GM15510 (cell line): ENCODE data around the gene TTC16.

ENCODE experiments used
- POLR2A ChIP-seq: IDR thresholded peaks from 3 replicates; pipeline ENCODE4 v1.6.1; 2011; ENCODE audit warnings: borderline replicate concordance; ENCODE audit not compliant: insufficient read length; ENCODE audit errors: extremely low read depth

The TTC16 gene

DNA sequence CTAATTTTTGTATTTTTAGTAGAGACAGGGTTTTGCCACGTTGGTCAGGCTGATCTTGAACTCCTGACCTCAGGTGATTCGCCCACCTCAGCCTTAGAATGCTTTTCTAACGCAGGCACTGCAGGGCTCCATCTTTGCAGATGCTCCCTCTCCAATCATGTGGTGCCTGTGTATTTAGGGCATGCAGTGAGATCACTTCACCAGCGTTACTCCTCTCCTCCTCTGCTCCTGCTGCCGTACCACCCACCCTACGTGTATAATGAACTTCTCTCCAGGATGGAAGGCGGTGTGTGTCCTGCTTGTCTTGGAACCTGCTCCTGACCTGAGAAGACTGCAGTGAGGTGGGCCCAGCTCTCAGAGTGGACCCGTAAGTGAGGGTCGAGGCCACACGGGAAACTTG lies 22.7 kb upstream of the TTC16 start:
- TF ChIP-seq POLR2A: no peak

DNA sequence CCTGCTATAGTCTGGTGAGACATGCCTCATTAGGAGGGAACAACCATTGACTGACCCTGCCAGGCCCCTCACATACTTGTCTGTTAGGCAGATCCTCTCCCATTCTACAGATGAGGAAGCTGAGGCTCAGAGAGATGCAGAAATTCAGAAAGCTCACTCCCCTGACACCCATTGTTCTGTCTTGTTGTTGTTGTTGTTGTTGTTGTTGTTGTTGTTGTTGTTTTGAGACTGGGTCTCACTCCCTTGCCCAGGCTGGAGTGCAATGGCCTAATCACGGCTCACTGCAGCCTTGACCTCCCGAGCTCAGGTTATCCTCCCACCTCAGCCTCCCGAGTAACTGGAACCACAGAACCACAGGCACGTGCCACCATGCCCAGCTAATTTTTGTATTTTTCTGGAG lies 22.2 kb upstream of the TTC16 start:
- TF ChIP-seq POLR2A: no peak

DNA sequence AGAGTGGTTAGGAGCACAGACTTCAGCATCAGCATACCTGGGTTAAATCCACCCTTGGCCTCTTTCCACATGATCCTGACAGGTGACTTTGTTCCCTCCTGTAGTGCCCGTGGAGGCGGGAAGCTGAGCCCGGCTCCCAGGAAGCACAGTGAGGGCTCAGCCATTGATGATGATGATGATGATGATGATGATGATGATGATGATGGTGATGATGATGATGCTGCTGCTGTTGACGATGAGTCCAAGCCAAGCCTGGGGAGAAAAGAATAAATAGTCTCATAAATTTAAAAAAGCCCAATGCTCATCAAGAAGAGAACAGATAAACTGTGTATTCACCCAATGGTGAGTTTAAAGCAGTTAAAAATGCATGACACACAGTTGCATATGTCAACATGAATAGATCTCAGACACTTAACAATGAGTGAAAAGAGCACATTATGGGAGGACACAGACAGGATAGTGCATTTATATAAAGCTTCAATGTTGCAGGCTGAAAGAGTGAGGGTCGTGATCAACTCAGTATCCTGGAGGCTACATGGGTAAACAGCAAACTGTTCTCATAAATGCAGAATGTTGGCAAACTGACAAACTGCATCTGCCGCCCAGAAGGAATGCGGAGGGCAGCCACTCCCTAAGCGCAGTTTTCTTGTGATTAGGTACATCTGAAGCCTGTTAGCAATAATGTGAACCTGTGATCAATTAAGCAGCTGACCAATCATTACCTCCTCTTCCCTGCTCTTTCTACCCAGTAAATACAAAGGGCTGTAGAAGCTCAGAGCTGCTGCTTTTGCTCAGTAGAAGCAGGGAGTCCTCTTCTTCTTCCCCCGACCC lies 20.8 kb upstream of the TTC16 start:
- no peak for TF ChIP-seq POLR2A

DNA sequence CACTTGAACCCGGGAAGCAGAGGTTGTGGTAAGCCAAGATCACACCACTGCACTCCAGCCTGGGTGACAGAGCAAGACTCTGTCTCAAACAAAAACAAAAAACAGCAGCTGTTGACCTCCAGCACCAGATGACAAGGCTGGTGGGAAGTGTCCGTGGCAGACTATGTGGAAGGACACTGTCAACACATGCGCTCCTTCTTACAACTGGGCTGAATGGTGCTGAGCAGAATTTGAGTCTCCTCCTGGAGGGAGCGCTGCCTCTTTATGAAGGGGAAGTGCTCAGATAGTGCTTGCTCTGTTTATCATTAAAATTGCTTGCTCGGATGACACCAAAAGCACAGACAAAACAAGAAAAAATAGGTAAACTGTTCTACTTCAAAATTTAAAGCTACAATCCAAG lies 18.3 kb upstream of the TTC16 start:
- no peak for TF ChIP-seq POLR2A

DNA sequence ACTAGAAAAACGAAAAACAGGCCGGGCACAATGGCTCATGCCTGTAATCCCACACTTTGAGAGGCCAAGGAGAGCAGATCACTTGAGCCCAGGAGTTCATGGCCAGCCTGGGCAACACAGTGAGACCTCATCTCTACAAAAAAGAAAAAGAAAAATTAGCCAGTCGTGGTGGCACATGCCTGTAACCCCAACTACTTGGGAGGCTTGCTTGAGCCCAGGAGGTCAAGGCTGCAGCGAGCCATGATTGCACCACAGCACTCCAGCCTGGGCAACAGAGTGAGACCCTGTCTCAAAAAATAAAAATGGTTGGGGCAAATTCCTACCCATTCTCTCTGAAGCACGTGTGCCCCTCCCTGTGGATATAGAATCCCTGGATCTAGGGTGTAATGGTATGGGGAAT lies 17.5 kb upstream of the TTC16 start:
- TF ChIP-seq POLR2A: no peak

DNA sequence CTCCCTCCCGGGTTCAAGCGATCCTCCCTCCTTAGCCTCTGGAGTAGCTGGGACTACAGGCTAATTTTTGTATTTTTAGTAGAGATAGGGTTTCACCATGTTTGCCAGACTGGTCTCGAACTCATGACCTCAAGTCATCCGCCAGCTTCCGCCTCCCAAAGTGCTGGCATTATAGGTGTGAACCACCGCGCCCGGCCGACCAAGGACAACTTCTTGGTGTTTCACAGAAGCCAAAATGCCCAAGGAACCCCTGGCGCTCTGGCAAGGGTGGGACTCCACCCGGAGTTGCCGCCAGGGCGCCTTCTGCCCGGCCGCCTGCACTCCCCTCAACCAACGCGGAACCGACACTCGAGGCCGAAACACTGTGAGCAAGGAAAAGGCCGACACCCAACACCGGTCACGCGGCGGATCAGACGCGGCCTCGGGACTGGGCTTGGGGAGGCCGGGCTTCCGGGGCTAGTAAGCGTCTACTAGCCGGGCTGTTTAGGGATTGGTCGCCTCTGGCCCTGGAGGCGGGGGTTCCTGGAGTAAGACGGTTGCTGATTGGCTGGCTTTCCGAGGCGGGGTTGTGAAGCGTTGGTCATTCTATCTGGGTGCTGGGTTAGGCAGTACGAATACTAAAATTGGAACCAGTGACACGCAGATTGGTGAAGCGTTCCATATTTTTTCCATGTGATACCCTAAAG lies 16.8 kb upstream of the TTC16 start:
- TF ChIP-seq POLR2A: peak; percentile 57

DNA sequence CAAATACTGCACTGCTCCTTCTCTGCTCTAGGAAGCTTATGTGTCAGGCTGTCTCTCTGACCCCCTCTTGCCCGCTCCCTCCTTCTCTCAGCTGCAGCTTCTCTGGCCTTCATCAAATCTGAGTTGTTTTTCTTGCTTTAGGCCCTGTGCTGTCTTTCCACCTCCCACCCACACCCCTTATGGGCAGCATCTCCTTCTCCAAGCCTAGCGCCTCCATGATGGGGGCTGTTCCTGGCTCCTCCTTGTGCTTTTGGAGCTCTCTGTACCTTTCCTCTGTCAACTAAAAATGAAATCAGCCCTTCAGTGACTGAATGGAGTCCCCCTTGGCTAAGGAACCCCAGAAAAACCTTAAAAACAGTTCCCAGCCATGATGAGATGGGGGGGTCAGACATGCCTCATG lies 15.7 kb upstream of the TTC16 start:
- no peak for TF ChIP-seq POLR2A

DNA sequence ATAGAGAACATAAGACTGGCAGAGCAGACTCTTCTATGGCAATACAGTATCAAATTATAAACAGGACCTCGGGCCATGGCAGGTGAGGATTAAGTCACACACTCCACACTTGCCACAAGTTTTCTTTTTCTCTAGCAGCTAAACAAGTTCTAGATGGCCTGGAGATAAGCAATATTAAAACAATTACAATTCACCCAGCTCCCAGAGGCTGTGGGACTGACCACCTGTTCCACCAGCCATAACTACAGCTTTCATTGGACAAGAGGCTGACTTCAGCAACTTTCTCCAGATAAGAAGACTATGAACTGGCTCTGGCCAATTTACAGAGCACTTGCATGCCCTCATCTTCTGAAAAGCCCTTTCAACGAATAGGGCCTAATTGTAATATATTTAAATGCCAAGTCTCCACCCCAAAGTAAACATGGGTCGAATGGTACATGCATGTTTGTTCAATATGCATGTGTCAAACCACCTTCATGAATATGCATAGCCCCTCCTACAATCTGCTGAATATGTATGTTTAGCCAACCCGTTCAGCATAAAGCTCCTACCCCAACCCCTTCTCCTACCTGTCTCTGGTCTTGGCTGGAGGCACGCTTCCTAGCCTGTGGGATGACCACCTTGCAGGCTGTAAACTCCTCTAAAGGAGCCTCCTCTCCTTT lies 15.2 kb upstream of the TTC16 start:
- no peak for TF ChIP-seq POLR2A

DNA sequence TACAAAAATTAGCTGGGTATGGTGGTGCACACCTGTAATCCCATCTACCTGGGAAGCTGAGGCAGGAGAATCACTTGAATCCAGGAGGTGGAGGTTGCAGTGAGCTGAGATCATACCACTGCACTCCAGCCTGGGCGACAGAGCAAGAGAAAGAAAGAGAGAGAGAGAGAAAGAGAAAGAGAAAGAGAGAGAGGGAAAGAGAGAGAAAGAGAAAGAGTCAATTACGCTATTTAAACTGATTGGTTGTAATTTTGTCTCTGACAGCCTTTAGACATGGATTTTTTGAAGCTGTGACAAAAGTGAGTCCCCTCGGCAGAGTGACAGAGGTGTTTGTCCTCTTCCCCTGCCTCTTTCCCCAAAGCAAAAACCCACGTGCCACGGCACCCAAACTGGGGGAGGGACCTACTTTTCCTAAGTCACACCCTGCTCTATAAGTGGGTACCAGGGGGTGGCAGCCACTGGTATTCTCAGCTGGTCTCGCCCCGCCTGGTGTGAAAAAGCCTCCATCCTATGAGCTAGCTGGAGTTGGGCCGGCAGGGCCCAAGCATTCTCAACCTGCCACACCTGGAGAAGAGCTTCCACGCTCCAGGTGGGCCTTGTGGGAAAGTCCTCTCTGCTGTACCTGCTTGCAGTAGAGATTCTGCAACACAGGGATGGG lies 12.5 kb upstream of the TTC16 start:
- no peak for TF ChIP-seq POLR2A

DNA sequence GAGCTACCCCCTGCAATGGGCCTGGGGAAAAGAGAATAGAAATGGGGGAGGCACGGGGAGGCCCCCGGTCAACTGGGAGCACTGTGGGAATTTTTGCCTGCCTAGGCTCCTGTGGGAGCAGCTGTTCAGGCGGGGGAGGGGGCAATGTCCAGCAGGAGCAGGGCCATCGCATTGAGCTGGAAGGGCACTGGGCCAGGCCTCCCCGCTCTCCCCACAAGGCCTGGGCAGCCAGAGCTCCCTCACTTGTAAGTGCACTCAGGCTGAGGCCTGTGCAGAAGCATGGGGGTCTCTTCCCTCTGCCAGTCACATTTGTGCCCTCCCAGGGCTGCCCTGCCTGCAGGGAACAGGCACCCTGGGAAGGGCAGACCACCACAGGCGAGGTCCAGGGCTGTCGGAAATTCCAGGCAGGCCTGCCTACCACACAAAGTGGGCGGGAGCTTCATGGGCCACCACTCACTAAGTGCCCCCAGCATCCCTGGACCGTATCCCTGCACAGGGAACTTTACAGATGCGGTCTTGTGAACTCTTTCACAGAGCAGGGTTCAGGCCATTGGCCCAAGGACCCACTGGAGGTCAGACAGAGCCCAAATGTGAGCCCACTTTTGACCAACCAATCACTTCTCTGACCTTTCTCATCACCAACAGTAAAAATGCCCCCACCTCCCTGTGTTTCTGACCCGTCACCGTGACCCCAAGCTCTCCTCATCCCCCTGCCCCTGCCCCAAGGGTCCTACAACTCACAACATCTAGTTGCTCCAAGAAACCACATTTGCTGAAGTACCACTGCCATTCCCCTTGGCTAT lies 10.1 kb upstream of the TTC16 start:
- TF ChIP-seq POLR2A: no peak

DNA sequence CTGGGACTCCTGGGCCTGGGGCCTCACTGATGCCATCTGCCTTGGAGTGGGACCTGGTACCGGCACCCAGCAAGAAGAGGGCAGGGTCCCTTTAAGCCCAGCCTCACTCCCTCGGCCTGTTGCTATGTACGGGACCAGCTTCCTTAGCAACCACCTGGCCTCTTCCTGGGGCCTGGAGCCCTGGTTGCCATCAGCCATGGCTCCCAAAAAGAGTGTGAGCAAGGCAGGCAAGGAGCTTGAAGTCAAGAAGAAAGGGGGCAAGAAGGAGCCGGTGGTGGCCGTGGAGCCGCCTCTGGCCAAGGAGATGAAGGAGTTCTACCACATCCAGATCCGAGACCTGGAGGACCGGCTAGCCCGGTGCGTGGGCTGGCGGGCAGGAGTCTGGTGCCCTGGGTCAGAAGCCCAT lies 9.0 kb upstream of the TTC16 start, which contains the start of gene CFAP157:
Gene CFAP157 (plus strand): TSS at position 153 of the 406 bp plus-strand sequence. CDS start 44 bp downstream, at position 197.
- TF ChIP-seq POLR2A: no peak

DNA sequence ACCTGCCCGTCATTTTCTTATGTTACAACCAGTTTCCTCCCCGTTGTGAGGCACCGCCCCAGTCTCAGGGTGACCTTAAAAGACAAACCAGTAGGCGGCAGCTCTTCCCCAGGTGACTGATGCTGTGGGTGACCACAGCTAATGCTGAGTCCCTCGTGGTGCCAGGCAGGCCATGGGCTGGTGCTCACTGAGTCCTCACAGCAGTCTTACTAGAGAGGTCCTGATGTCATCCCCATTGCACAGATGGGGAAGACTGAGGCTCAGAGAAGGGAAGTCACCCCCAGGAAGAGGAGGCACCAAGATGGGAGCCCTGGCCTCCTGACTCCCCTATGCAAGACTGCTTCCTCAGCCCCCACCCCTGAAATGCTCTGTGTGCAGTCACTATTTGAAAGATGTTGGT lies 8.1 kb upstream of the TTC16 start:
- no peak for TF ChIP-seq POLR2A

DNA sequence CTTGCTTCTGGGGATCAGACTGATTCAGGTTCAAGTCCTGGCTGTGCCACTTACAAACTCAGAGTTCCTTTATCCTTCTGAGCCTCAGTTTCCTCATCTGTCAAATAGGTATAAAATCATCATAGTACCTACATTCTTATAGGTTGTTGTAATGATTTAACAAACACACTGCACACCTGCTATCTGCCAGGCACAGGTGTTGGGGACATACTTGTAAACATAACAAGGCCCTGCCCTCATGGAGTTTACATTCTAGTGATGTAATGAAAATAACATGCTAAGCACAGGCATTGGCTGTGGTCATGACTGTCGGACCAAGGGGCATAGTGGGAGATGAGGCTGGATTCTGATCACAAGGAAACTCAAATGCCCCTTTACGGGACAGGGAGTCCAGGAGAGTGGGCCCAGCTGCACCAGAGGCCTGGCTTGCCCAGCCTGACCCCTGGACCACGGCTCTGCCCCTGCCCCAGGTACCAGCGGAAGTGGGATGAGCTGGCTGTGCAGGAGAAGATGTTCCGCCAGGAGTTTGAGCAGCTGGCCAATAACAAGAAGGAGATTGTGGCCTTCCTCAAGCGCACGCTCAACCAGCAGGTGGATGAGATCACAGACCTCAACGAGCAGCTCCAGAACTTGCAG lies 6.8 kb upstream of the TTC16 start:
- TF ChIP-seq POLR2A: no peak
